ENCODE results near the gene GABRG3.

GABRG3 gene

GRCh38 chr15:27457766-27458165 is 486.8 kb downstream of the GABRG3 start:
- H3K9ac ChIP-seq (ENCODE audit: low read depth, low read length) = no peak overlapping the region
- 0 out of 2 replicates have a peak, but pooled peaks cover 7% of the 10 kb centered on the region for H3K4me1 ChIP-seq (ENCODE audit: insufficient read depth, low read length)

GRCh38 chr15:27458345-27459084 is 487.5 kb downstream of the GABRG3 start:
- H3K9me3 ChIP-seq (ENCODE audit: control insufficient read depth, insufficient read depth, low read length) = no peaks in the 10 kb centered on the region
- H3K4me1 ChIP-seq (ENCODE audit: insufficient read depth, low read length) = 0 out of 2 replicates have a peak, but pooled peaks cover 7% of the 10 kb centered on the region
- no peaks in the 10 kb centered on the region for H3K36me3 ChIP-seq (ENCODE audit: insufficient read depth, low read length)
- no peak overlapping the region for H3K9ac ChIP-seq (ENCODE audit: low read depth, low read length)

More at GRCh38 chr15:27457766-27458165, 486.8 kb downstream of the GABRG3 start:
- Histone ChIP-seq H3K9me3 (ENCODE audit: control insufficient read depth, insufficient read depth, low read length) (no peaks in the 10 kb centered on the region), H3K36me3 (ENCODE audit: insufficient read depth, low read length) (no peaks in the 10 kb centered on the region)

- Histone ChIP-seq H3K36me3 (ENCODE audit: insufficient read depth, low read length) (no peaks in the 10 kb centered on the region), H3K4me1 (ENCODE audit: insufficient read depth, low read length) (0 out of 2 replicates have a peak, but pooled peaks cover 1% of the 10 kb centered on the region), H3K9ac (ENCODE audit: low read depth, low read length) (no peak overlapping the region), H3K9me3 (ENCODE audit: control insufficient read depth, insufficient read depth, low read length) (no peaks in the 10 kb centered on the region)
These were observed 488.9 kb downstream of the GABRG3 start for GRCh38 chr15:27459836-27460235.

- no peak overlapping the region for H3K9ac ChIP-seq (ENCODE audit: low read depth, low read length)
- H3K36me3 ChIP-seq (ENCODE audit: insufficient read depth, low read length) = no peaks in the 10 kb centered on the region
- H3K9me3 ChIP-seq (ENCODE audit: control insufficient read depth, insufficient read depth, low read length) = no peaks in the 10 kb centered on the region
- H3K4me1 ChIP-seq (ENCODE audit: insufficient read depth, low read length) = no peaks in the 10 kb centered on the region
These were observed 490.2 kb downstream of the GABRG3 start for GRCh38 chr15:27461181-27461580.

- no peaks in the 10 kb centered on the region for H3K4me1 ChIP-seq (ENCODE audit: insufficient read depth, low read length)
- no peaks in the 10 kb centered on the region for H3K36me3 ChIP-seq (ENCODE audit: insufficient read depth, low read length)
- no peak overlapping the region for H3K9ac ChIP-seq (ENCODE audit: low read depth, low read length)
- H3K9me3 ChIP-seq (ENCODE audit: control insufficient read depth, insufficient read depth, low read length) = no peaks in the 10 kb centered on the region
These were observed 492.6 kb downstream of the GABRG3 start for GRCh38 chr15:27463525-27464088.

GRCh38 chr15:27464941-27465612 is 494.1 kb downstream of the GABRG3 start:
- H3K9me3 ChIP-seq (ENCODE audit: control insufficient read depth, insufficient read depth, low read length) = no peaks in the 10 kb centered on the region
- no peaks in the 10 kb centered on the region for H3K36me3 ChIP-seq (ENCODE audit: insufficient read depth, low read length)
- H3K9ac ChIP-seq (ENCODE audit: low read depth, low read length) = no peak overlapping the region
- no peaks in the 10 kb centered on the region for H3K4me1 ChIP-seq (ENCODE audit: insufficient read depth, low read length)

GRCh38 chr15:27466758-27467157 is 495.8 kb downstream of the GABRG3 start:
- H3K9me3 ChIP-seq (ENCODE audit: control insufficient read depth, insufficient read depth, low read length) = no peaks in the 10 kb centered on the region
- H3K4me1 ChIP-seq (ENCODE audit: insufficient read depth, low read length) = no peaks in the 10 kb centered on the region
- no peaks in the 10 kb centered on the region for H3K36me3 ChIP-seq (ENCODE audit: insufficient read depth, low read length)
- no peak overlapping the region for H3K9ac ChIP-seq (ENCODE audit: low read depth, low read length)

GRCh38 chr15:27468151-27468591 is 497.2 kb downstream of the GABRG3 start:
- Histone ChIP-seq H3K9me3 (ENCODE audit: control insufficient read depth, insufficient read depth, low read length) (no peaks in the 10 kb centered on the region), H3K36me3 (ENCODE audit: insufficient read depth, low read length) (no peaks in the 10 kb centered on the region), H3K4me1 (ENCODE audit: insufficient read depth, low read length) (no peaks in the 10 kb centered on the region)

GRCh38 chr15:27473845-27474244 is 502.9 kb downstream of the GABRG3 start:
- no peaks in the 10 kb centered on the region for H3K4me1 ChIP-seq (ENCODE audit: insufficient read depth, low read length)
- no peaks in the 10 kb centered on the region for H3K9me3 ChIP-seq (ENCODE audit: control insufficient read depth, insufficient read depth, low read length)
- H3K36me3 ChIP-seq (ENCODE audit: insufficient read depth, low read length) = no peaks in the 10 kb centered on the region
- H3K9ac ChIP-seq (ENCODE audit: low read depth, low read length) = no peak overlapping the region

More at GRCh38 chr15:27468151-27468591, 497.2 kb downstream of the GABRG3 start:
- H3K9ac ChIP-seq (ENCODE audit: low read depth, low read length) = no peak overlapping the region

GRCh38 chr15:27475395-27475794 is 504.4 kb downstream of the GABRG3 start:
- no peaks in the 10 kb centered on the region for H3K9me3 ChIP-seq (ENCODE audit: control insufficient read depth, insufficient read depth, low read length)
- no peak overlapping the region for H3K9ac ChIP-seq (ENCODE audit: low read depth, low read length)
- no peaks in the 10 kb centered on the region for H3K36me3 ChIP-seq (ENCODE audit: insufficient read depth, low read length)
- H3K4me1 ChIP-seq (ENCODE audit: insufficient read depth, low read length) = no peaks in the 10 kb centered on the region

- no peaks in the 10 kb centered on the region for H3K36me3 ChIP-seq (ENCODE audit: insufficient read depth, low read length)
- no peaks in the 10 kb centered on the region for H3K9me3 ChIP-seq (ENCODE audit: control insufficient read depth, insufficient read depth, low read length)
These were observed 508.5 kb downstream of the GABRG3 start for GRCh38 chr15:27479296-27480140.

GRCh38 chr15:27480141-27480530 is 509.2 kb downstream of the GABRG3 start:
- no peaks in the 10 kb centered on the region for H3K36me3 ChIP-seq (ENCODE audit: insufficient read depth, low read length)
- H3K9me3 ChIP-seq (ENCODE audit: control insufficient read depth, insufficient read depth, low read length) = no peaks in the 10 kb centered on the region
- no peak overlapping the region for H3K9ac ChIP-seq (ENCODE audit: low read depth, low read length)
- peaks cover 12% of the 10 kb centered on the region for H3K4me1 ChIP-seq (ENCODE audit: insufficient read depth, low read length)

More at GRCh38 chr15:27479296-27480140, 508.5 kb downstream of the GABRG3 start:
- peaks cover 12% of the 10 kb centered on the region for H3K4me1 ChIP-seq (ENCODE audit: insufficient read depth, low read length)
- no peak overlapping the region for H3K9ac ChIP-seq (ENCODE audit: low read depth, low read length)

- H3K36me3 ChIP-seq (ENCODE audit: insufficient read depth, low read length) = no peaks in the 10 kb centered on the region
- no peaks in the 10 kb centered on the region for H3K9me3 ChIP-seq (ENCODE audit: control insufficient read depth, insufficient read depth, low read length)
- no peak overlapping the region for H3K9ac ChIP-seq (ENCODE audit: low read depth, low read length)
These were observed 509.7 kb downstream of the GABRG3 start for GRCh38 chr15:27480642-27481041.

GRCh38 chr15:27481768-27482167 is 510.8 kb downstream of the GABRG3 start:
- Histone ChIP-seq H3K9me3 (ENCODE audit: control insufficient read depth, insufficient read depth, low read length) (no peaks in the 10 kb centered on the region), H3K4me1 (ENCODE audit: insufficient read depth, low read length) (peaks cover 12% of the 10 kb centered on the region), H3K36me3 (ENCODE audit: insufficient read depth, low read length) (no peaks in the 10 kb centered on the region), H3K9ac (ENCODE audit: low read depth, low read length) (no peak overlapping the region)

More at GRCh38 chr15:27480642-27481041, 509.7 kb downstream of the GABRG3 start:
- peaks cover 12% of the 10 kb centered on the region for H3K4me1 ChIP-seq (ENCODE audit: insufficient read depth, low read length)
